ENCODE data around the gene INHA. TPM values are rescaled to one million over a fixed set of nuclear protein-coding genes. Genes with fewer than 3 reads are reported as not detected.

INHA gene
- total RNA-seq, 4 donors from 2014 or later = not detected

GRCh38 chr2:219562049-219563020 is 9.8 kb upstream of the INHA start:
- WGBS, 2 donors (ENCODE audit: low coverage in 1 of 2) = 83% methylated on average over 24 of the region's 35 CpGs; no CpG with 5 or more reads in 1 of the 2 donors
- no peak for DNase-seq
- in situ Hi-C loops (cut with MboI; ENCODE audit: low pct_ligation_motif_present in 1 of 4, low pct_unique_long_range_greater_than_20kb in 1 of 4, low sequenced_read_pairs in 3 of 4) (no loop called here), intact Hi-C loops (cut with DNase I; ENCODE audit: low total_unique reads) (no loop called here)
- no peak overlapping the region for H3K4me3 ChIP-seq
- H3K27me3 ChIP-seq = no peaks in the 10 kb centered on the region
- TF ChIP-seq POLR2A (IDR thresholded peaks at IDR 0.05) = no peak
- TF ChIP-seq EP300 (IDR thresholded peaks at IDR 0.05; ENCODE audit: low read depth) = no peak
- TF ChIP-seq, protein P1, sequence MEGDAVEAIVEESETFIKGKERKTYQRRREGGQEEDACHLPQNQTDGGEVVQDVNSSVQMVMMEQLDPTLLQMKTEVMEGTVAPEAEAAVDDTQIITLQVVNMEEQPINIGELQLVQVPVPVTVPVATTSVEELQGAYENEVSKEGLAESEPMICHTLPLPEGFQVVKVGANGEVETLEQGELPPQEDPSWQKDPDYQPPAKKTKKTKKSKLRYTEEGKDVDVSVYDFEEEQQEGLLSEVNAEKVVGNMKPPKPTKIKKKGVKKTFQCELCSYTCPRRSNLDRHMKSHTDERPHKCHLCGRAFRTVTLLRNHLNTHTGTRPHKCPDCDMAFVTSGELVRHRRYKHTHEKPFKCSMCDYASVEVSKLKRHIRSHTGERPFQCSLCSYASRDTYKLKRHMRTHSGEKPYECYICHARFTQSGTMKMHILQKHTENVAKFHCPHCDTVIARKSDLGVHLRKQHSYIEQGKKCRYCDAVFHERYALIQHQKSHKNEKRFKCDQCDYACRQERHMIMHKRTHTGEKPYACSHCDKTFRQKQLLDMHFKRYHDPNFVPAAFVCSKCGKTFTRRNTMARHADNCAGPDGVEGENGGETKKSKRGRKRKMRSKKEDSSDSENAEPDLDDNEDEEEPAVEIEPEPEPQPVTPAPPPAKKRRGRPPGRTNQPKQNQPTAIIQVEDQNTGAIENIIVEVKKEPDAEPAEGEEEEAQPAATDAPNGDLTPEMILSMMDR (IDR thresholded peaks at IDR 0.05) = no peak
- TF ChIP-seq POLR2AphosphoS5 (IDR thresholded peaks at IDR 0.05) = no peak
- peaks cover 0 to 5% (median 2%) of the 10 kb centered on the region in 4 donors for H3K4me1 ChIP-seq
- H3K36me3 ChIP-seq = no peaks in the 10 kb centered on the region
- no peak overlapping the region for H3K27ac ChIP-seq
- no peaks in the 10 kb centered on the region for H3K9me3 ChIP-seq

- no peaks in the 10 kb centered on the region for H3K27me3 ChIP-seq
- H3K9me3 ChIP-seq = no peaks in the 10 kb centered on the region
- no peak overlapping the region for H3K4me3 ChIP-seq
- DNase-seq = no peak
- H3K36me3 ChIP-seq = no peaks in the 10 kb centered on the region
- intact Hi-C loops (cut with DNase I; ENCODE audit: low total_unique reads) (no loop called here), in situ Hi-C loops (cut with MboI; ENCODE audit: low pct_ligation_motif_present in 1 of 4, low pct_unique_long_range_greater_than_20kb in 1 of 4, low sequenced_read_pairs in 3 of 4) (no loop called here)
- no peak for TF ChIP-seq EP300 (IDR thresholded peaks at IDR 0.05; ENCODE audit: low read depth)
- TF ChIP-seq, protein P1 (IDR thresholded peaks at IDR 0.05) = no peak
- H3K27ac ChIP-seq = no peak overlapping the region
- peaks cover 0 to 5% (median 2%) of the 10 kb centered on the region in 4 donors for H3K4me1 ChIP-seq
- WGBS, 2 donors (ENCODE audit: low coverage in 1 of 2) = 87% methylated on average over 20 of the region's 20 CpGs; no CpG with 5 or more reads in 1 of the 2 donors
Measured at GRCh38 chr2:219563271-219563928, 8.7 kb upstream of the INHA start.

- Histone ChIP-seq H3K4me3 (no peak overlapping the region), H3K27me3 (peaks cover 5% of the 10 kb centered on the region), H3K4me1 (peaks cover 0 to 7% (median 5%) of the 10 kb centered on the region in 4 donors), H3K36me3 (no peaks in the 10 kb centered on the region), H3K27ac (no peak overlapping the region), H3K9me3 (no peaks in the 10 kb centered on the region)
- in situ Hi-C loops (cut with MboI; ENCODE audit: low pct_ligation_motif_present in 1 of 4, low pct_unique_long_range_greater_than_20kb in 1 of 4, low sequenced_read_pairs in 3 of 4) (no loop called here), intact Hi-C loops (cut with DNase I; ENCODE audit: low total_unique reads) (no loop called here)
- no peak for DNase-seq
- TF ChIP-seq POLR2A (IDR thresholded peaks at IDR 0.05) (no peak), EP300 (IDR thresholded peaks at IDR 0.05; ENCODE audit: low read depth) (no peak)
- WGBS, 2 donors (ENCODE audit: low coverage in 1 of 2) = 85% methylated on average over 21 of the region's 21 CpGs; no CpG with 5 or more reads in 1 of the 2 donors
Measured at GRCh38 chr2:219565130-219566080, 6.7 kb upstream of the INHA start.

DNA sequence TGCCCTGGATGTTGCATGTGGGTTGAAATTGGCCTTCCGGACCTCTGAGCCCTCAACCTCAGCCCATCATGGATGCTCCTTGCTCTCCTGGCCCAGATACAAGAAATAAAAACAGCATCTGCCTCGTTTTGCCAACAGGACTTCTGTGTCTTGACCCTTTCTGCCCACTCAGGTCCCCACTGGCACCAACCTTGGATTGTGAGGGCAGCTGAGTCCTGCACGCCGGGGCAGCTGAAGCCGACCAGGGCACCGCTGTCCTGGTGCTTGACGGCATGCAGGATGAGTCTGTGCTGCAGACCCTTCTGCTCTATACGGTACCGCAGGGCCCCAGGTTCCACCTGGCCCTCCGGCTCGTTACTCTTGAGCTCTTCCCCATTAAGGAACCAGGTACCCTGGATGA is 5.5 kb upstream of the INHA start:
- no peak overlapping the region for H3K27ac ChIP-seq
- in situ Hi-C loops (cut with MboI; ENCODE audit: low pct_ligation_motif_present in 1 of 4, low pct_unique_long_range_greater_than_20kb in 1 of 4, low sequenced_read_pairs in 3 of 4) = no loop called here
- H3K36me3 ChIP-seq = no peaks in the 10 kb centered on the region

More for the DNA sequence above, 5.5 kb upstream of the INHA start:
- H3K4me1 ChIP-seq = peaks cover 2 to 16% (median 7%) of the 10 kb centered on the region in 4 donors
- H3K9me3 ChIP-seq = no peaks in the 10 kb centered on the region
- TF ChIP-seq EP300 (IDR thresholded peaks at IDR 0.05; ENCODE audit: low read depth) (no peak), POLR2A (IDR thresholded peaks at IDR 0.05) (no peak), POLR2AphosphoS5 (IDR thresholded peaks at IDR 0.05) (no peak)
- TF ChIP-seq, protein P1 (IDR thresholded peaks at IDR 0.05) = no peak
- DNase-seq = no peak
- intact Hi-C loops (cut with DNase I; ENCODE audit: low total_unique reads) = no loop called here
- peaks cover 18% of the 10 kb centered on the region for H3K27me3 ChIP-seq
- H3K4me3 ChIP-seq = no peak overlapping the region
- WGBS, 2 donors (ENCODE audit: low coverage in 1 of 2) = 86% methylated on average over 11 of the region's 11 CpGs; no CpG with 5 or more reads in 1 of the 2 donors
